Pancreas (tissue), 10 donors: ENCODE results near the gene ITIH3. TPM values are rescaled to one million over a fixed set of nuclear protein-coding genes. Genes with fewer than 3 reads are reported as not detected.

Experiments
- ATAC-seq, 4 donors: fragments of 200-7000 bp; cut with Tn5 transposase; one replicate each; pipeline versions ENCODE4 v1.8.0 to v1.9.1; 2020; ENCODE audit warnings: mild to moderate bottlenecking in 4 of 4, moderate library complexity in 4 of 4
- DNase-seq, 6 donors: peaks; one replicate each; pipeline ENCODE4 v3.0.0-alpha.2; 2020
- FAIRE-seq: peaks from 2 replicates; lab custom pipeline; 2012; peaks lifted over from hg19 to GRCh38; lab: Jason Lieb, UNC
- H3K27ac ChIP-seq, 4 donors: fragments of 200-600 bp; sonication (generic); 1 replicate in 3 of 4; 2 replicates in 1 of 4; pipeline versions ENCODE4 v1.5.0 to v1.8.0; 2020
- H3K27me3 ChIP-seq, 4 donors: fragments of 200-600 bp; one replicate each; pipeline ENCODE4 v1.8.0; 2021
- H3K36me3 ChIP-seq, 3 donors: fragments of 200-600 bp; sonication (generic) in 1 of 3; one replicate each; pipeline versions ENCODE4 v1.5.0 to v1.8.0; 2020 to 2021
- H3K4me1 ChIP-seq, 3 donors: fragments of 200-600 bp; one replicate each; pipeline ENCODE4 v1.8.0; 2021
- H3K4me3 ChIP-seq, 4 donors: fragments of 200-600 bp; sonication (generic) in 2 of 4; one replicate each; pipeline versions ENCODE4 v1.5.0 to v1.8.0; 2020 to 2021
- H3K9me3 ChIP-seq, 4 donors: fragments of 200-600 bp; one replicate each; pipeline ENCODE4 v1.8.0; 2021
- CTCF ChIP-seq, 4 donors: fragments of 200-600 bp; sonication (generic) in 3 of 4; IDR thresholded peaks; one replicate each; pipeline versions ENCODE4 v1.5.0 to v1.8.0; 2021; ENCODE audit warnings: antibody characterized with exemption in 4 of 4
- WGBS, 2 donors: extraction: QIAGEN DNeasy Blood & Tissue Kit; methylation state at CpG; one replicate each; pipeline ENCODE4 v1.1.7; 2013; 5-methylcytosine and 5-hydroxymethylcytosine counted together
- intact Hi-C, 3 donors: fragments of 100-400 bp; cut with DNase I; formaldehyde crosslinking; loops; one replicate each; pipeline versions ENCODE4 v1.11.1 to v1.14.2; 2022
- polyA plus RNA-seq, 2 donors: library from polyadenylated mRNA; stranded (reverse); fragments of 200-250 nt; gene quantifications; one replicate each; pipeline ENCODE4 v1.2.3, GENCODE V29; 2013
- total RNA-seq, 6 donors: library from RNA; stranded (reverse); fragmentation: NEBNext Ultra II Directional in 4 of 6; extraction: Animal tissue kit (Norgen Biotek cat#: 25700) in 4 of 6; gene quantifications; one replicate each; pipeline versions ENCODE4 v1.2.1 to v1.2.4, GENCODE V29; 2021 to 2023
- donor health status: healthy with polysubstance abuse.
- donor health status: DM: no; HTN: no; CAD: no; lungs with moderate emphysema.
- donor health status: DM: no; HTN: no; CAD: no.
- donor health status: control.
- donor health status: control.
- donor health status: Bipolar disorder and iron deficiency.
- donor health status: DM: yes; HTN: yes; CAD: no.
- donor health status: DM: no; HTN: no; CAD: no.
- donor health status: DM: no; HTN: no; CAD: no.
- donor health status: DM: yes; HTN: yes; CAD: no.

Gene ITIH3
- total and polyA plus RNA-seq, 8 donors, result 0.29 to 2.1 (median 1.3) TPM; not detected in 2

DNA sequence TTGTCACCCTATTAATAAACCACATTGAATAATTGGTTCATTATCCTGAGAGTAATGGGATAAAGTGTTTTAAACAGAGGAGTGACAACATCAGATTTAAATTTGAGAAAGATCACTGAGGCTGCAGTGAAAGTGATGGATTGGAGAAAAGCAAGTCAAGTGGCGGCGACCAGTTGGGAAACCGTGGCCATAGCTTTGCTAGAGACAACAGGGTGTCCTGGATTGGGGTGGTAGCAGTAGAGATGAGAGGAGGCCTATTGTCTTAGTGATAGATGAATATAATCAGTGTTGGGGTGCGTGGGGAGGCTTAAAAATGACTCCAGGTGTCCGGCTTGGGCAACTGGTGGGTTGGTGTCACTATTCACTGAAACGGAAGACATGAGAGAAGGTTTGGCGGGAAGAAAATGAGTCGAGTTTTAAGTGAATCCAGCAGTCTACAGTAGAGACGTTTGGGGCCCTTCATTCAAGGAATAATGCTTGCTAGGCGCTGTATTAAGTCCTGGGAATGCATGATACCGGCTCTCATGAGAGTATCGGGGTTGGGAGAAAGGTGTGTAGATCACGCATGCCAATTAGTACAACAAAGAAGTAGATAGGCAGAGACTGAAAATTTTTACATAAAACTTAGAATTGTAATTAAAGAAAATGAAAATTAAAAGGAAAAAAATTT is 24.7 kb upstream of the ITIH3 start:
- H3K36me3 ChIP-seq, result no peaks in the 10 kb centered on the region
- H3K27me3 ChIP-seq, result no peaks in the 10 kb centered on the region
- intact Hi-C loops, result no loop called here
- peak overlapping the region; percentile 34 to 93 (median 74) for H3K4me3 ChIP-seq
- H3K27ac ChIP-seq, result peak overlapping the region in 2 of 4 donors; percentile 68 to 81
- FAIRE-seq, result no peak
- DNase-seq, result peak in 1 of 6 donors; percentile 11
- no peaks in the 10 kb centered on the region for H3K9me3 ChIP-seq
- TF ChIP-seq CTCF (IDR thresholded peaks at IDR 0.05), result no peak
- ATAC-seq, result peak in 3 of 4 donors; percentile 2 to 3 (median 3)
- H3K4me1 ChIP-seq, result peaks cover 7 to 11% (median 8%) of the 10 kb centered on the region in 3 donors
- WGBS, 2 donors, result 13 to 16% methylated on average over 13 of the region's 13 CpGs

DNA sequence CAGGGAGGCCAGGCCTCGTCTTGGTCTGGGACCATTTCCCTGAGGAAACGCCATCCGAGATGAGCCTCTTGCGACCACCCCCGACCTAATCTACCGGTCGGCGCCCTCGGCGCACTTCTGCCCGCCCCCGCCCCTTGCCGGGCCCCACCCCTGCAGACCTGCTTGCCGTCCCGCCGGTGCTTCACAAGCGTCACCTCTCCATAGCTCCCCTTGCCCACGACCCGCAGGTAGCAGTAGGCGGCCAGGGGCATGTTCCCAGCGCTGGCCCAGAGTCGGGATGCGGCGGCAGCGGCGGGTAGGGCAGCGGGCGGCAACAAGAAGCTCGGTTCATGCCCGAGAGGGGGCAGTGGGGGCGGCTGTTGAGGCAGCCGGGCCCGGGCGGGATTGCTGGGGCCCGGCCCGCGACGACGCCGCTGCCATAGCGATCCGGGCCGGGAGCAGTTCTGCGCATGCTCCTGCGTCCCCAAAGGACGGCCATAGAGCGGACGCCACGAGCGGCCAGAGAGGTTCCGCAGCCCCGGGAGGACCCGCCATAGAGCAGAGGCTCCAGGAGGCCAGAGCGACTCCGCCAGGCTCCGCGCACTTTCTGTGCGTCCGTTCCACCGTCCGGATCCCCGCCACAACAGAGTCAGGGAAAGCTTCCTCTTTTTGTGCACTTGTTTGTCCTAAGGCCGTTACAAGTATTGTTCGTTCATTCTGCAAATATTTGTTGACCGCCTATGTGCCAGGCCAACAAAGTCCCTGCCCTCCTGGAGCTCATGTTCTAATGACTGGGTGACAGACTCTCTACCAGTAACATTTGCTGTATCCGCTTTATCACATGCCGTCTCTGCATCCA is 23.9 kb upstream of the ITIH3 start, which contains the start of gene NEK4:
NEK4 (minus strand) TSS at position 445 of the 838 bp plus-strand sequence; CDS start at position 251, 194 bp downstream.
- H3K27ac ChIP-seq, result peak within 1 kb of the TSS; percentile 54 to 81 (median 72)
- FAIRE-seq, result no peak

DNA sequence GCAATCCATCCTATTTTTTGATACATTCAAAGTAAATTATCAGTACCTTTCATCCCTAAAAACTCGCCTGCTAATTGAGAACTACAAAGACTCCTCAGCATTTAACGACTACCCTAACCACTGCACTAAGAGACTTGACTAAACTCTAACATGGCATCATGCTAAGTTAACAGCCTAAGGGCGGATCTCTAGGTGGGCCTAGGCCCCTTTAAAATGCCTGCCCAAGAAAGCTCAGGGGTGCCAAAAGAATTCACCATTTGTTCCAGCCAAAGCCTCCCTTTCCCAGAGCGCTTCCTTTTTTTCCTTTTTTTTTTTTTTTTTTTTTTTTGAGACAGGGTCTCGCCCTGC is 23.3 kb upstream of the ITIH3 start:
- intact Hi-C loops, result no loop called here
- no peaks in the 10 kb centered on the region for H3K27me3 ChIP-seq
- H3K4me1 ChIP-seq, result peaks cover 7 to 11% (median 8%) of the 10 kb centered on the region in 3 donors
- H3K27ac ChIP-seq, result peak overlapping the region; percentile 54 to 81 (median 72)
- peak overlapping the region; percentile 34 to 93 (median 74) for H3K4me3 ChIP-seq
- FAIRE-seq, result no peak
- peak; percentile 10 to 18 (median 17) for ATAC-seq
- H3K9me3 ChIP-seq, result no peaks in the 10 kb centered on the region
- TF ChIP-seq CTCF (IDR thresholded peaks at IDR 0.05), result no peak
- DNase-seq, result no peak
- WGBS, 2 donors, result 48 to 53% methylated on average over 5 of the region's 5 CpGs
- no peaks in the 10 kb centered on the region for H3K36me3 ChIP-seq

More for the DNA sequence above, 23.9 kb upstream of the ITIH3 start, which contains the start of gene NEK4:
- no peak for TF ChIP-seq CTCF (IDR thresholded peaks at IDR 0.05)
- Histone ChIP-seq H3K4me1 (peaks cover 7 to 11% (median 8%) of the 10 kb centered on the region in 3 donors), H3K27me3 (no peaks in the 10 kb centered on the region), H3K9me3 (no peaks in the 10 kb centered on the region), H3K4me3 (peak within 1 kb of the TSS; percentile 34 to 93 (median 74)), H3K36me3 (no peaks in the 10 kb centered on the region)
- ATAC-seq (peak; percentile 97 to 99 (median 99)), DNase-seq (peak; percentile 92 to 99 (median 93))
- 0 to 1% methylated on average over 67 of the region's 67 CpGs for WGBS, 2 donors
- intact Hi-C loops, result no loop called here

GRCh38 chr3:52771702-52772101 is 22.9 kb upstream of the ITIH3 start:
- Histone ChIP-seq H3K4me3 (peak overlapping the region in 1 of 4 donors; percentile 93), H3K4me1 (peaks cover 7 to 11% (median 8%) of the 10 kb centered on the region in 3 donors), H3K27ac (peak overlapping the region in 2 of 4 donors; percentile 68 to 81), H3K36me3 (no peaks in the 10 kb centered on the region), H3K27me3 (no peaks in the 10 kb centered on the region), H3K9me3 (no peaks in the 10 kb centered on the region)
- no peak for TF ChIP-seq CTCF (IDR thresholded peaks at IDR 0.05)
- ATAC-seq (no peak), FAIRE-seq (no peak), DNase-seq (peak in 2 of 6 donors; percentile 5 to 11)
- 83 to 87% methylated on average over 10 of the region's 10 CpGs for WGBS, 2 donors
- intact Hi-C loops, result no loop called here
